GM12891 (cell line): Measurements from ENCODE around the gene MBD3.

ENCODE experiments used
- POLR2A ChIP-seq: IDR thresholded peaks from 2 replicates; pipeline ENCODE4 v1.6.1; 2011; ENCODE audit warnings: low read depth, low read length, control low read depth
- POLR2AphosphoS5 ChIP-seq: IDR thresholded peaks from 2 replicates; pipeline ENCODE4 v1.6.1; 2011; ENCODE audit warnings: low read depth, low read length, control low read depth
- SPI1 ChIP-seq: IDR thresholded peaks from 2 replicates; pipeline ENCODE4 v1.6.1; 2011; ENCODE audit warnings: low read depth, low read length, control low read depth
- TAF1 ChIP-seq: IDR thresholded peaks from 2 replicates; pipeline ENCODE4 v1.6.1; 2011; ENCODE audit warnings: low read depth, low read length, control low read depth

DNA sequence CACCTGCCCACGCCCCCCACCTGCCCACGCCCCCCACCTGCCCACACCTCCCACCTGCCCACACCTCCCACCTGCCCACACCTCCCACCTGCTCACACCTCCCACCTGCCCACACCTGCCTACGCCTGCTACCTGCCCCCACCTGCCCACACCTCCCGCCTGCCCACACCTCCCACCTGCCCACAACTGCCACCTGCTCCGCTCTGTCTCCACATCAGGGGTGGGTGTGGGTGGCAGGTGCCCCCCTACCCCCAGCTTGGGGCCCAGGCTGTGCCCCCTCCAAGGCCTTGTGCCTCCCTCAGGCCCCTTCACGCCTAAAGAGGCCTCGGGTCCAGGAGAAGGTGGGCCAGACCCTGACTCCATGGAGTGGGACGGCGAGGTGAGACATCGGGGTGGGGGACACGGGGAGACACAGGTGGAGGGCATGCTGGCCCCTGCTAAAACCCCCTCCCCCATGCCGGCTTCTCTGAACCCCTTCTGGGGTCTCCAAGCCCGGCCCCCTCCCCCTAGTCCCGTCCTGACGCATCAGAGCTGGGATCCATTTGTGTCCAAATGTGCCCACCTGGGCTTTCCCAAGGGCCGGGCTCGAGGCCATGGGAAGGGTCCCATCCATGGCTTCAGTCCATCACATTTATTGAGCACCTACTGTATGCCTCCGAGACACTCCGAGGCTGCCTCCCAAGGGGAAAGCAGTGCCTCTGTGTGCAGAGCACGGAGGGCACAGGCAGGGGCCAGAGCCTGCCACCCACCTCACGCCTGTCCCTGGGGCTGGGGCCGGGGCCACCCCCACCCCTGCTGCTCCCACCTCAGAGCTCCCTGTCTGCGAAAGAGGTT is 63.9 kb downstream of the MBD3 start:
- TF ChIP-seq POLR2A (no peak), SPI1 (no peak), TAF1 (no peak), POLR2AphosphoS5 (no peak)
